Activated CD4-positive, alpha-beta memory T cell treated with anti-CD3 and anti-CD28 coated beads, Interleukin-2, amount 10 ng/mL, durations not matched to agents 7 days and 5 days (primary cell): ENCODE results near the gene RSPO3. TPM values are rescaled to one million over a fixed set of nuclear protein-coding genes. Genes with fewer than 3 reads are reported as not detected.

Source experiments
- CTCF ChIA-PET: fragments of 350-600 bp; sonication (Branson Sonifier 250); formaldehyde crosslinking; loops from one replicate; lab custom pipeline; 2021; ENCODE audit warnings: antibody characterized with exemption, inconsistent platforms; lab: Charles Lee
- POLR2A ChIA-PET: fragments of 350-600 bp; sonication (Branson Sonifier 250); formaldehyde crosslinking; loops from one replicate; lab custom pipeline; 2021; ENCODE audit warnings: antibody characterized with exemption; lab: Charles Lee
- DNase-seq: peaks from one replicate; pipeline ENCODE4 v3.0.0-alpha.2; 2020
- H3K27ac Mint-ChIP-seq: one replicate; pipeline ENCODE4 v1.8.0; 2021; ENCODE audit warnings: mild to moderate bottlenecking, mixed read lengths
- H3K27me3 Mint-ChIP-seq: one replicate; pipeline ENCODE4 v1.8.0; 2021; ENCODE audit warnings: mixed read lengths
- H3K36me3 Mint-ChIP-seq: one replicate; pipeline ENCODE4 v1.8.0; 2021; ENCODE audit warnings: low read depth, mixed read lengths
- H3K4me1 Mint-ChIP-seq: one replicate; pipeline ENCODE4 v1.8.0; 2021; ENCODE audit warnings: mixed read lengths
- H3K4me3 Mint-ChIP-seq: one replicate; pipeline ENCODE4 v1.8.0; 2021; ENCODE audit warnings: mild to moderate bottlenecking, mixed read lengths
- H3K9me3 Mint-ChIP-seq: one replicate; pipeline ENCODE4 v1.8.0; 2021; ENCODE audit warnings: mixed read lengths
- total RNA-seq, 2 experiments: library from RNA; stranded (reverse); gene quantifications; one replicate each; pipeline ENCODE4 v1.2.3, GENCODE V29; 2021

The RSPO3 gene
- total RNA-seq, result not detected

GRCh38 chr6:127118298-127119101 is at the start of gene RSPO3:
TSS of gene RSPO3 (plus strand) at chr6:127118671. CDS start at chr6:127119193, 522 bp downstream.
- no peak within 1 kb of the TSS for H3K27ac Mint-ChIP-seq
- DNase-seq, result peak; percentile 20
- ChIA-PET POLR2A (no interaction called here), CTCF (no interaction called here)
- no peaks in the 10 kb centered on the region for H3K9me3 Mint-ChIP-seq
- H3K27me3 Mint-ChIP-seq, result peaks cover 75% of the 10 kb centered on the region
- peak within 1 kb of the TSS; percentile 71 for H3K4me3 Mint-ChIP-seq
- H3K4me1 Mint-ChIP-seq, result peaks cover 25% of the 10 kb centered on the region
- no peaks in the 10 kb centered on the region for H3K36me3 Mint-ChIP-seq

- H3K27me3 Mint-ChIP-seq, result no peaks in the 10 kb centered on the region
- ChIA-PET CTCF (no interaction called here), POLR2A (no interaction called here)
- H3K4me3 Mint-ChIP-seq, result no peak overlapping the region
- DNase-seq, result no peak
- H3K4me1 Mint-ChIP-seq, result no peaks in the 10 kb centered on the region
- no peak overlapping the region for H3K27ac Mint-ChIP-seq
- no peaks in the 10 kb centered on the region for H3K36me3 Mint-ChIP-seq
- no peaks in the 10 kb centered on the region for H3K9me3 Mint-ChIP-seq
Measured at GRCh38 chr6:127069659-127070279, 48.7 kb upstream of the RSPO3 start.

- H3K9me3 Mint-ChIP-seq, result no peaks in the 10 kb centered on the region
- no peaks in the 10 kb centered on the region for H3K36me3 Mint-ChIP-seq
- no peak for DNase-seq
- CTCF ChIA-PET, result no interaction called here
- POLR2A ChIA-PET, result no interaction called here
- H3K4me1 Mint-ChIP-seq, result no peaks in the 10 kb centered on the region
- no peaks in the 10 kb centered on the region for H3K27me3 Mint-ChIP-seq
- no peak overlapping the region for H3K27ac Mint-ChIP-seq
- no peak overlapping the region for H3K4me3 Mint-ChIP-seq
Measured at GRCh38 chr6:127073222-127073621, 45.2 kb upstream of the RSPO3 start.

- no peaks in the 10 kb centered on the region for H3K9me3 Mint-ChIP-seq
- H3K27me3 Mint-ChIP-seq, result no peaks in the 10 kb centered on the region
- no peak overlapping the region for H3K27ac Mint-ChIP-seq
- H3K4me3 Mint-ChIP-seq, result no peak overlapping the region
- ChIA-PET CTCF (no interaction called here), POLR2A (no interaction called here)
- H3K36me3 Mint-ChIP-seq, result no peaks in the 10 kb centered on the region
- H3K4me1 Mint-ChIP-seq, result no peaks in the 10 kb centered on the region
- DNase-seq, result no peak
Measured at GRCh38 chr6:127076466-127076865, 42.0 kb upstream of the RSPO3 start.

- ChIA-PET CTCF (no interaction called here), POLR2A (no interaction called here)
- Mint-ChIP-seq H3K27me3 (no peaks in the 10 kb centered on the region), H3K4me1 (no peaks in the 10 kb centered on the region), H3K36me3 (no peaks in the 10 kb centered on the region), H3K9me3 (no peaks in the 10 kb centered on the region), H3K4me3 (no peak overlapping the region), H3K27ac (no peak overlapping the region)
- no peak for DNase-seq
Measured at GRCh38 chr6:127077886-127078285, 40.6 kb upstream of the RSPO3 start.

GRCh38 chr6:127078669-127079068 is 39.8 kb upstream of the RSPO3 start:
- POLR2A ChIA-PET, result no interaction called here
- Mint-ChIP-seq H3K4me1 (no peaks in the 10 kb centered on the region), H3K4me3 (no peak overlapping the region), H3K27me3 (no peaks in the 10 kb centered on the region), H3K27ac (no peak overlapping the region), H3K36me3 (no peaks in the 10 kb centered on the region), H3K9me3 (no peaks in the 10 kb centered on the region)
- CTCF ChIA-PET, result no interaction called here
- DNase-seq, result no peak

- H3K4me1 Mint-ChIP-seq, result no peaks in the 10 kb centered on the region
- H3K9me3 Mint-ChIP-seq, result no peaks in the 10 kb centered on the region
- no peak overlapping the region for H3K27ac Mint-ChIP-seq
- ChIA-PET POLR2A (no interaction called here), CTCF (no interaction called here)
- no peak for DNase-seq
- no peak overlapping the region for H3K4me3 Mint-ChIP-seq
- no peaks in the 10 kb centered on the region for H3K27me3 Mint-ChIP-seq
- no peaks in the 10 kb centered on the region for H3K36me3 Mint-ChIP-seq
Measured at GRCh38 chr6:127079681-127080080, 38.8 kb upstream of the RSPO3 start.

- Mint-ChIP-seq H3K27me3 (no peaks in the 10 kb centered on the region), H3K27ac (no peak overlapping the region), H3K4me1 (no peaks in the 10 kb centered on the region), H3K36me3 (no peaks in the 10 kb centered on the region), H3K4me3 (no peak overlapping the region), H3K9me3 (no peaks in the 10 kb centered on the region)
- DNase-seq, result no peak
- ChIA-PET POLR2A (no interaction called here), CTCF (no interaction called here)
Measured at GRCh38 chr6:127080081-127080480, 38.4 kb upstream of the RSPO3 start.

- CTCF ChIA-PET, result no interaction called here
Measured at GRCh38 chr6:127083231-127083962, 35.1 kb upstream of the RSPO3 start.

GRCh38 chr6:127083963-127084310 is 34.5 kb upstream of the RSPO3 start:
- Mint-ChIP-seq H3K36me3 (no peaks in the 10 kb centered on the region), H3K4me3 (no peak overlapping the region), H3K27me3 (no peaks in the 10 kb centered on the region), H3K4me1 (no peaks in the 10 kb centered on the region), H3K9me3 (no peaks in the 10 kb centered on the region), H3K27ac (no peak overlapping the region)
- ChIA-PET POLR2A (no interaction called here), CTCF (no interaction called here)
- no peak for DNase-seq

More at GRCh38 chr6:127083231-127083962, 35.1 kb upstream of the RSPO3 start:
- no peaks in the 10 kb centered on the region for H3K9me3 Mint-ChIP-seq
- H3K27me3 Mint-ChIP-seq, result no peaks in the 10 kb centered on the region
- H3K27ac Mint-ChIP-seq, result no peak overlapping the region
- no peaks in the 10 kb centered on the region for H3K4me1 Mint-ChIP-seq
- H3K36me3 Mint-ChIP-seq, result no peaks in the 10 kb centered on the region
- H3K4me3 Mint-ChIP-seq, result no peak overlapping the region
- POLR2A ChIA-PET, result no interaction called here
- DNase-seq, result no peak

GRCh38 chr6:127085181-127085580 is 33.3 kb upstream of the RSPO3 start:
- DNase-seq, result no peak
- Mint-ChIP-seq H3K4me1 (no peaks in the 10 kb centered on the region), H3K4me3 (no peak overlapping the region), H3K27me3 (no peaks in the 10 kb centered on the region), H3K27ac (no peak overlapping the region), H3K36me3 (no peaks in the 10 kb centered on the region), H3K9me3 (no peaks in the 10 kb centered on the region)
- ChIA-PET CTCF (no interaction called here), POLR2A (no interaction called here)

GRCh38 chr6:127090051-127090450 is 28.4 kb upstream of the RSPO3 start:
- no peaks in the 10 kb centered on the region for H3K36me3 Mint-ChIP-seq
- H3K4me3 Mint-ChIP-seq, result no peak overlapping the region
- H3K27ac Mint-ChIP-seq, result no peak overlapping the region
- POLR2A ChIA-PET, result no interaction called here
- CTCF ChIA-PET, result no interaction called here
- no peak for DNase-seq
- H3K27me3 Mint-ChIP-seq, result peaks cover 4% of the 10 kb centered on the region
- no peaks in the 10 kb centered on the region for H3K9me3 Mint-ChIP-seq
- H3K4me1 Mint-ChIP-seq, result no peaks in the 10 kb centered on the region

- H3K27me3 Mint-ChIP-seq, result peaks cover 4% of the 10 kb centered on the region
- H3K4me1 Mint-ChIP-seq, result no peaks in the 10 kb centered on the region
- no peak for DNase-seq
- POLR2A ChIA-PET, result no interaction called here
- H3K36me3 Mint-ChIP-seq, result no peaks in the 10 kb centered on the region
- CTCF ChIA-PET, result no interaction called here
- H3K4me3 Mint-ChIP-seq, result no peak overlapping the region
- H3K27ac Mint-ChIP-seq, result no peak overlapping the region
- H3K9me3 Mint-ChIP-seq, result no peaks in the 10 kb centered on the region
Measured at GRCh38 chr6:127092466-127092865, 26.0 kb upstream of the RSPO3 start.
